NOMO-1 treated with dmso at 0.1 percent for 144 hours (cell line): ENCODE results near the gene ERP27.
A peak's percentile ranks its signal among the peaks of the same experiment; 100 is the strongest.

Experiments
- DNase-seq: peaks from one replicate; lab custom pipeline; 2025; ENCODE audit not compliant: unreplicated experiment; lab: John Stamatoyannopoulos, UW

The ERP27 gene

GRCh38 chr12:14904854-14905253 is 33.5 kb downstream of the ERP27 start:
- DNase-seq = no peak

DNA sequence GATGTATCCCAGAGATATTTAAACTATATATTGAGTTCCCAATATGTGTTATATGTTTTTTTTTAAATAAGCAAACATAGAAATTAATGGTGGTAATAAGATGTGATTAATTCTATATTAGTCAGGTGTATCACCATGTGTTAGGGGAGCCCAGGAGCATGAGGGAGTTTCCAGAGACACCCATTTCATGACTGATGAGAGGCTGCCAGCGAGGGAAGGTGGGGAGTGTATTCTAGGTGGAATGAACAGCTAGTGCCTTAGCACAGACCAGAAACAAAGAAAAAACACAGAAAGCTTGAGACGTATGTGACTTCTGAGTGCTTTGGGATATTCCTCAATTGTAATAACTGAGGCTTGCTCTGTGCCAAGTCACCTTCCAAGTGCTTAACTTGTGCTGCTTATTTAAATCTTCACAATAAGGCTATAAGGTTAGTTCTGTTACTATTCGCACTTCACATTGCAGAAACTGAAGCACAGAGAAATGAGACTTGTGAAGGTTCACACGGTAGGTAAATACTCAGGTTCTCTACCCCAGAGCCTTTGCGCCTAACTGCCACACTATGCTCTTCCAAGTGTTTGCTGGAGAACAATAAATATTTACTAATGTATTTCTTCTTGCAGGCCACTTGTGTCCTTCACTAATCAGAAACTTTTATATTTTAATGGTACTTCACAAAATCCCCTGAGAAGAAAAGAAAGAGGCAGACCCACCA is 34.8 kb downstream of the ERP27 start:
- DNase-seq = no peak

GRCh38 chr12:14902465-14902864 is 35.9 kb downstream of the ERP27 start:
- DNase-seq = no peak

- DNase-seq = no peak
These were observed 37.1 kb downstream of the ERP27 start for GRCh38 chr12:14901228-14901562.

- no peak for DNase-seq
These were observed 37.7 kb downstream of the ERP27 start for GRCh38 chr12:14900521-14901227.

DNA sequence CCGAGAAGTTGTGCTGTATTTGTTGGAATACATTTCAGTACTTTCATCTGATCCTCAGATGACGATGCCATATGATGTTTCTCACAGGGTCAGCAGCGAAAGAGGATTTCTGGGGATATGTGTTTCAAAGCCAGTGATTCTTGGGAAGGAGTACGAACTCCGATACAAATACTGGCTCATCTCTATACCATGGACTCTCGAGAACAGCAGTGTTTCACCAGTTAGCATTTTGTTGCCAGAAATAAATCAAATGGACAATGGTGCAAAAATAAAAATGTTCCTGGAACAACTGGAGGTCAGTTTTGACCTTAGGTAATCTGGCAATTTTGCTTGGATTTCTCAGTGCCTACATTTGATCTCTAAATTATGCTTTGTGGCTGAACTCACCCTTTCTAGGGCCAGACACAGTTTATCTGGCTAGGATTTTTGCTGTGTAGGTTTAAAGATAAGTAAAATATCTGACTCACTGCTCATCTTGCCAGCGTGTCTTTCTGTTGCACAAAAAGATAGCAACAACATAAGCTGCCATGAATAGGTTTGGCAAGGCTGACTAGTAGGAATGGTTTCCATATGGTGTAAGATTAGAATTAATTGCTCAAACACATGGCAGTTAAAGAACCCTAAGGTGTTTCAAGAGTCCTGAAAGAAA is 41.7 kb downstream of the ERP27 start:
- DNase-seq = no peak

- no peak for DNase-seq
These were observed 44.7 kb downstream of the ERP27 start for GRCh38 chr12:14893506-14894250.

GRCh38 chr12:14892726-14893505 is 45.4 kb downstream of the ERP27 start:
- DNase-seq = no peak

DNA sequence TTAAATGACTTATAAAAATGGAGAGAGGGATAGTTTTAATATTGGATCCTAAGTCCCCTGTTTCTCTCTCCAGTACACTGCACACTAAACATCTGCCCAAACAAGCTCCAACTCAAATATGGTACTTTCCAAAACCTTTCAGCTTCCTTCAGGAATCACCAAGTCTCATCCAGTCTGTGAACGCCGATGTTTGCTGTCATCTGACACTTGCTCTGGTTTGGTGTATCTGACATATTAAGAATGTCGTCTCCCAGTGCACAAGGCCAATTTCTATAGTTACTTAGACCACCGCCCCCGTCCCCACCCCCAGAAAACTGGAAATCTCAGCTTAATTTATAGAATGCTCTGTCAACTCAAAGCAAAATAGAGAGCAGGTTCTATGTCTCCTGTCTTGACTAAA is 47.6 kb downstream of the ERP27 start:
- DNase-seq = no peak

DNA sequence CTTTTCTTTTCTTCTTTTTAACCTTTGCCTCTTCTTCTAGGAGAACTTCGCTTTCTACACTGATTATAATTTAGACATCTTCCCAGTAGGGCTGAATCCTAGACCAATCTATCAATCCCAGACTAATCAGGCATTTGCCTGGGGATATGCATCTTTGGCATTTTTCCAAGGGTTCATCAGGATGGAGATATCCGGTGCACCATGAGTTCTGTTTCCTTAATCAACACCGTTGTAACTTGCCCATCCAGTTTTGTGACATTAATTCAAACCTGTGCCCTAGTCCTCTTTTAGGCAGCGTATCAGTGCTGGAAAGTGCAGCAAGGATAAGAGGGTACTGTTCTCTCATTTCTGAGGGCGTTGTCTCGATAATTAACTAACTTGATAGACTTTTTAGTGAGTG is 52.1 kb downstream of the ERP27 start:
- DNase-seq = no peak

- DNase-seq = no peak
These were observed 52.6 kb downstream of the ERP27 start, which contains the start of gene MGP for GRCh38 chr12:14885718-14886221. Gene MGP (minus strand): TSS chr12:14885854. CDS start chr12:14885791, 63 bp downstream.

GRCh38 chr12:14884458-14884878 is 53.9 kb downstream of the ERP27 start:
- peak; percentile 36 for DNase-seq

DNA sequence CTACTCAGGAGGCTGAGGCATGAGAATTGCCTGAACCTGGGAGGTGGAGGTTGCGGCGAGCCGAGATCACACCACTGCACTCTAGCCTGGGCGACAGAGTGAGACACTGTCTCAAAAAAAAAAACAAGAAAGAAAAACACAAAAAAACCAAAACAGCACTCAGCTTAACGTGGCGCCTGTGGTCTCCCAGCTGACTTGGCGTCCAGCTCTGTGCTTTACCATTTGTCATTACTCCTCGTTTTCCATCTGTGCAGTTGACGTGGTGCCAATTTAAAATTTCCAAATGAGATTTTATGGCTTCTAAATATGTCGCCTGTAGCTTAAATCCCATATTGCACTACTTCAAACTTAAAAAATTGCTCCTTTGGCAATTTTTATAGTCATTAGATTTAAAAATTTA is 54.7 kb downstream of the ERP27 start:
- DNase-seq = no peak

GRCh38 chr12:14880890-14881453 is 57.4 kb downstream of the ERP27 start:
- DNase-seq = no peak

- DNase-seq = no peak
These were observed 59.0 kb downstream of the ERP27 start for GRCh38 chr12:14879222-14879933.

DNA sequence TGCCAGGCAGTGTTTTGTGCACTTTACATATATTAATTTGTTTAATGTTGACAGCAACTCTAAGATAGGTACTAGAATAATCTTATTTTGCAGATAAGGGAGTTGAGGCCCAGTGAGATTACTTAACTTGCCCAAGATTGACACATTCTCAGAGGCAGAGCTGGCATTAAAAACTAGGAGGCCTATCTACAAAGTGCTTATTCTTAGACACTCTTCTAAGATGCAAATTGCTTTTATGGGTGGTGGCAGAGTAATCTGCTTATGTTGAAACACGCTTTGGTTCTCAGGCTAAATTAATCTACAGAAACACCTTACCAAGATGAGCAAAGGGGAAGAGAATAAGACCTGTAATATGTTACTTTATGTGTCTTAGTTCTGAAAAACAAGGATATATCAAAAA is 59.8 kb downstream of the ERP27 start:
- no peak for DNase-seq

DNA sequence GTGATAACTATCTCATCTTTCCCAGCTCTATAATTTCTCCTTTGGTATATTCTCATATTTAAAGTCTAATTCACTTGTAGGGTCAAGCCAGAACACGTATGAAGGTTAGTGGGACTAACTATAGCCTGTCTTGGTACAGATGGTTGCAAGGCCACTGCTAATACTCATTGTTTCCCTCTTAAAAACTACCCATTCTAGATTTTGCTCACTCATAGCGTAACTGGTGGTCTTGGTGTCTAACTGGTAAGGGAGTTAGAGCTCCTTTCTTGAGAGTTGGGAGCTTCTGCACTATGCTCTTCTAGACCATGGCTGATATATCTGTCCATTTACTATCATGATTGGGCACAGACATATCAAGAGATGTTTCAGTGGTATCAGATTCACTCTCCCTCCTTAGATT is 61.5 kb downstream of the ERP27 start:
- DNase-seq = no peak

DNA sequence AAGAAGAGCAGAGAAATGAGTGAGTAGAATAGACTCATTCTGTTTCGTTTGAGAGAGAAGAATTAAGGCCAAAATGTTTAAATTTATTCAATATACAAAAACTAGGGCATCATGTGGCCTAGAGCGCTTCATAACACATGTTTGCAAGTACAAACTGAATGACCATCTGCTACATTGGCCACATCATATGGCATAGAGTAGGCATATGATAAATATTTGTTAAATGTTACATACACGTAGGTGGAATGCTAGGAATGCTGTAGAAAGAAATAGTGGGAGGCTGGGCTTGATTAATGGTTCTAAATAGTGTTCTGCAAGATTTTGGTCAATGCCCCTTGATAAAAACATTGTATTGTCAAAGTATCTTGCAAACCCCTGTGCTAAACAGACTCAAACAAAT is 63.5 kb downstream of the ERP27 start:
- DNase-seq = no peak

DNA sequence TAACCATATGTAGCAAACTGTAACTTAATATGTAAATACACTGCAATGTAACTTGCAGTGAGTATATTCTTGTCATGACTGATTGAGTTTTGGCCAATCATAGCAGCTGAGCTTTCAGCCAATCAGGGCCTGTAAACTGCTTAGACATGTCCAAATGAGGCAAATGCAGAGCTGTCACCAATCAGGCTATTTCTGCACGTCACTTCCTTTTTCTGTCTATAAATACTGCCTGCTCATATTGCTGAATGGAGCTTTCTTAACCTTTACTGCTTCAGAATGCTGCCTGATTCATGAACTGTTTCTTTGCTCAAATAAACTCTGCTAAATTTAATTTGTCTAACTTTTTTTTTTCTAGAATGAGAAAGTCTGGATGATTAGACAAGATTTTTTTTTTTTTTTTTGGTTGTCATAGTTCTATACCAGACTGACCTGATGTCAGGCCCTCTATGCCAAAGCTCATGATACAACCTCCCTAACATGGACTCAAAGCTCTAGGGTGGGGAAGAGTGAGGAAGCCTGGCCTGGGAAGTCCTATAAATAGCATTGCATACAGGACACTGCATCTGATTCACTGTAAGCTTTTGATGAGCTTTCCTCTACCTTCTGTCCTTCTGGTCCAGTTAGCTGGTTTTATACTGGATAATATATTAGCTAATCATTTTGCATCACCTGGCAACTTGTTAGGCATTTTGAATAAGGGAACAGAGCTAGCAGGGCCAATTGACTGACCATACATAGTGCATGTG is 64.7 kb downstream of the ERP27 start:
- DNase-seq = no peak
